Progenitor cell of endocrine pancreas (in vitro differentiated cells): Measurements from ENCODE around the gene GOLIM4. TPM values are rescaled to one million over a fixed set of nuclear protein-coding genes. Genes with fewer than 3 reads are reported as not detected.

Experiments used
- DNase-seq: peaks from one replicate; pipeline ENCODE4 v3.0.0; 2021; ENCODE audit warnings: low spot score; ENCODE audit not compliant: unreplicated experiment
- H3K27ac Mint-ChIP-seq: 2 replicates; pipeline ENCODE4 v1.8.0; 2021; ENCODE audit warnings: mild to moderate bottlenecking, moderate library complexity, mixed read lengths
- H3K27me3 Mint-ChIP-seq: 2 replicates; pipeline ENCODE4 v1.8.0; 2021; ENCODE audit warnings: mixed read lengths
- H3K36me3 Mint-ChIP-seq: 2 replicates; pipeline ENCODE4 v1.8.0; 2022; ENCODE audit warnings: mixed read lengths; ENCODE audit not compliant: insufficient read depth
- H3K4me1 Mint-ChIP-seq: 2 replicates; pipeline ENCODE4 v1.8.0; 2021; ENCODE audit warnings: low read depth, mixed read lengths
- H3K4me3 Mint-ChIP-seq: 2 replicates; pipeline ENCODE4 v1.8.0; 2021; ENCODE audit warnings: low read depth, mild to moderate bottlenecking, moderate library complexity, mixed read lengths
- H3K9me3 Mint-ChIP-seq: 2 replicates; pipeline ENCODE4 v1.8.0; 2021; ENCODE audit warnings: low read depth, mixed read lengths
- total RNA-seq: library from RNA; stranded (reverse); gene quantifications from 2 replicates; pipeline ENCODE4 v1.2.1, GENCODE V29; 2021
- TF ChIP-seq, protein P1 (sequence below): fragments of 200-600 bp; sonication (generic); IDR thresholded peaks from one replicate; pipeline ENCODE4 v1.5.0; 2021; ENCODE audit warnings: antibody characterized with exemption, mild to moderate bottlenecking; ENCODE audit not compliant: unreplicated experiment

The GOLIM4 gene
- total RNA-seq, 1 donor from 2014 or later = 38.7 TPM

DNA sequence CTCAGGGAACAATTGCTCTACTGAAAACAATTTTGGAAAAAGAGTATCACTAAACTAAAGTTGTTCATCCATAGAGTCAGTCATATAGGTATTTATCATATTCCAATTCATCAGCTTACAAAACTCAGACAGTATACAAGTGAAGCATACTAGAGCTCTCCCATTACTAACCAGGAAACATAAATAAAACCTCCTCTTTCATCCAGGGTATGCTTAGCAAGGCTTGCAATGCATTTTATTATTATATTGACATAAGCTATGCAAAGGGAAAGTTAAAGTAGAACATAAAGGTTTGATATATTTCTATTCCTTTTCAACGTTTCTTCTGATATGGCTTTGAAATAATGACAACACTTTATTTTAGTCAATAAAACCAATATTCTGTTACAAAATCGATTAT lies 106.7 kb downstream of the GOLIM4 start:
- no peaks in the 10 kb centered on the region for H3K4me1 Mint-ChIP-seq
- H3K36me3 Mint-ChIP-seq = peaks cover 1% of the 10 kb centered on the region
- peaks cover 7% of the 10 kb centered on the region for H3K9me3 Mint-ChIP-seq
- TF ChIP-seq, protein P1, sequence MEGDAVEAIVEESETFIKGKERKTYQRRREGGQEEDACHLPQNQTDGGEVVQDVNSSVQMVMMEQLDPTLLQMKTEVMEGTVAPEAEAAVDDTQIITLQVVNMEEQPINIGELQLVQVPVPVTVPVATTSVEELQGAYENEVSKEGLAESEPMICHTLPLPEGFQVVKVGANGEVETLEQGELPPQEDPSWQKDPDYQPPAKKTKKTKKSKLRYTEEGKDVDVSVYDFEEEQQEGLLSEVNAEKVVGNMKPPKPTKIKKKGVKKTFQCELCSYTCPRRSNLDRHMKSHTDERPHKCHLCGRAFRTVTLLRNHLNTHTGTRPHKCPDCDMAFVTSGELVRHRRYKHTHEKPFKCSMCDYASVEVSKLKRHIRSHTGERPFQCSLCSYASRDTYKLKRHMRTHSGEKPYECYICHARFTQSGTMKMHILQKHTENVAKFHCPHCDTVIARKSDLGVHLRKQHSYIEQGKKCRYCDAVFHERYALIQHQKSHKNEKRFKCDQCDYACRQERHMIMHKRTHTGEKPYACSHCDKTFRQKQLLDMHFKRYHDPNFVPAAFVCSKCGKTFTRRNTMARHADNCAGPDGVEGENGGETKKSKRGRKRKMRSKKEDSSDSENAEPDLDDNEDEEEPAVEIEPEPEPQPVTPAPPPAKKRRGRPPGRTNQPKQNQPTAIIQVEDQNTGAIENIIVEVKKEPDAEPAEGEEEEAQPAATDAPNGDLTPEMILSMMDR = no peak
- H3K4me3 Mint-ChIP-seq = no peak overlapping the region
- no peak for DNase-seq
- peaks cover 3% of the 10 kb centered on the region for H3K27me3 Mint-ChIP-seq
- no peak overlapping the region for H3K27ac Mint-ChIP-seq

DNA sequence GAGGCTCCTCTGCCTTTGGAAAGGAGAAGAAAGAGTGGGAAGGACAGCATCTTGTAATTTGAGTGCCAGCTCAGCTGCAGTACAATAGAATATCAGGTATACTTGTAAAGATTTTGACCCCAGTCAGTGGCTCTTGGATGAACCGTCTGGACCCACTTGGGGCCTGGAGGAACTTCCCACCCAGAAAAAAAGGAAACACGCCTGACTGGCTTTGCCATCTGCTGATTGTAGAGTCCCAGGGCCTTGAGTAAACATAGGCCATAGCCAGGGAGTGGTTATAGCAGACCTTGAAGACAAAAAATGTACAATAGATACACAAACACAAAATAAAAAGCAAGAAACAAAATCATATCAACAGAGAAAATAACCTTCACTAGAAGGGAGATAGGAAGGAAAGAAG lies 112.1 kb downstream of the GOLIM4 start:
- H3K4me1 Mint-ChIP-seq = no peaks in the 10 kb centered on the region
- H3K9me3 Mint-ChIP-seq = peaks cover 7% of the 10 kb centered on the region
- no peak overlapping the region for H3K27ac Mint-ChIP-seq
- TF ChIP-seq, protein P1 = no peak
- H3K27me3 Mint-ChIP-seq = peaks cover 11% of the 10 kb centered on the region
- H3K4me3 Mint-ChIP-seq = no peak overlapping the region
- peaks cover 1% of the 10 kb centered on the region for H3K36me3 Mint-ChIP-seq
- no peak for DNase-seq

DNA sequence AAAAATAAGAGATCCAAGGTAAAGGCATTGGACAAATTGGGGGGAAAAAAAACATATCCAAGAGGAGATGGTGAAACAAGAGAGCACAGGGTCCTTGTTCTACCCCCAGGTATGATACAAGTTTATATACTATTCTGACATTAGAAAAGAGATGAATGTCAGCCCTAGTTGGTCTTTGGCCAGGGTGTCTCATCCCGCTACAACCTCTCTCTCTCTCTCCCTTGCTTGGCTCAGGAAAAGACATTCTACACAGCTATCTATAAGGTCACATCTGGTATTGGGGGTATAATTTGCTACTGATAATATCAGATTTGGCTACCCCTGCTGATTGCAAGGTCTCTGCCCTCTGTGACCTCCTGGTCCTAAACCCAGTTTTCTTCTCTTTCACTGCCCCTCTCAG lies 117.2 kb downstream of the GOLIM4 start:
- H3K36me3 Mint-ChIP-seq = no peaks in the 10 kb centered on the region
- peaks cover 21% of the 10 kb centered on the region for H3K27me3 Mint-ChIP-seq
- H3K4me1 Mint-ChIP-seq = peaks cover 11% of the 10 kb centered on the region
- TF ChIP-seq, protein P1 = no peak
- DNase-seq = no peak
- H3K9me3 Mint-ChIP-seq = no peaks in the 10 kb centered on the region
- H3K4me3 Mint-ChIP-seq = no peak overlapping the region
- no peak overlapping the region for H3K27ac Mint-ChIP-seq

DNA sequence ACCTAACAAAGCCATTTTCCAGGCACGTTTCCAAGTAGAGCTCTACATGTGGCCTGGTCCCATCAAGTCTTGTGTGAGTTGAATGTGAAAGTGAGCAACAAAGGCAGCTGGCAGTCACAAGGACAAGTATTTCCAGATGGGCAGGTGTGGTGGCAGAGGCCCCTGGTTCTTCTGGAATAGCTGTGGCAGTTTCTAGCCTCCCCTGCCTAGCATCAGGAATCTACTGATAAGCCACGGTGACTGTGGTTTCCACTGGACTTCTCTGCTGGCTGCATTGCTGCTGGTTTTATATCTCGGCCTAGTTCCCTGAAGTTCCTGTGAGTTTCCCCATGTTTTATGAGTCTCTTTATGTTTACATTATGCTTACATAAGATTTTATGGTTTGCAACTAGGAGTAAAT lies 117.7 kb downstream of the GOLIM4 start:
- Mint-ChIP-seq H3K27me3 (peaks cover 23% of the 10 kb centered on the region), H3K36me3 (no peaks in the 10 kb centered on the region), H3K27ac (no peak overlapping the region), H3K4me1 (peaks cover 11% of the 10 kb centered on the region), H3K9me3 (no peaks in the 10 kb centered on the region), H3K4me3 (no peak overlapping the region)
- DNase-seq = no peak
- TF ChIP-seq, protein P1 = no peak

DNA sequence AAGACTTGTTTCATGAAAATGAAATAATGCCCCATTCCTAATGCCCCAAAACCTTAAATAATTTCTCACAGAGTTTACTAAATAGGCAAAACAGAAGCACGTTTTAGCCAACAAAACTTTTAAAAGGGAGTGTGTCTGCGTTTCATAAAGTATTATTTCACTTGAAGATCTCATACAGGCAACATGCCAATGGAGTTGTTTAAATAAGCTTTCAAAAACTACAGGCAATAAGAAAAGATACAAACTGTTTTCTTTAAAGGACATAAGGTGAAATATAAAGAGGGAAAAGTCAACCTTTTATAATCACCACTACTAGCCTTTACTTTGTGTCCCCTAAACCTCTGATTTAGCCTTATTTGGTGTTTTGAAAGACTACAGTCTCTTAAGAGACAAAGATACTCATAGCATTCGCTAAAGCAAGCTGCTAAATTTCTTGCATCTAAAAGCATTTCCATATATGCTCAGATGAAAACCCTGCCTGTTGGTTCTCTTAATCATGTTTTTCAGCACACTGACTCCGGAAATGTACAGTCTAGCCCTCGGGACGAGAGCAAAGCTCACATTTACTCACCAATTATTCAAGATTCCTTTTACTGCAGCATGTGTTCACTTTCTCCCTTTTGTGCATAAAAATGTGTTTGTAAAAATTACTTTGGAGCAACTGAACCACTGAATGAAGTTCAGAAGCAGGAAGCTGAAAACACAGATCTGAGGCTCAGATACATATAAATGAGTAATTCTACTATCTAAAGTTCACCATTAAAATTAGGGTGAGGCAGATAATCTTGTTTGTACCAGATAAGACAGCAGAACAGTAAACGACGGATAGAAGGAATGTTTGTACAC lies 119.0 kb downstream of the GOLIM4 start:
- Mint-ChIP-seq H3K36me3 (no peaks in the 10 kb centered on the region), H3K27ac (no peak overlapping the region), H3K27me3 (peaks cover 22% of the 10 kb centered on the region), H3K4me3 (no peak overlapping the region), H3K4me1 (peaks cover 11% of the 10 kb centered on the region), H3K9me3 (no peaks in the 10 kb centered on the region)
- TF ChIP-seq, protein P1 = no peak
- no peak for DNase-seq
